HepG2 (cell line): ENCODE results near the gene SPRYD3. TPM values are rescaled to one million over a fixed set of nuclear protein-coding genes. Genes with fewer than 3 reads are reported as not detected.

Experiments used
- ATAC-seq: fragments of 200-7000 bp; cut with Tn5 transposase; 3 replicates; pipeline ENCODE4 v1.9.1; 2020; ENCODE audit warnings: mild to moderate bottlenecking, moderate library complexity
- BruUV-seq: library from RNA; stranded (reverse); fragments of 400-500 nt; replicated peaks from 2 replicates; lab custom pipeline; 2021; lab: Mats Ljungman, UMichigan
- CTCF ChIA-PET: fragments of 300-600 bp; formaldehyde crosslinking; extraction: SDS; loops from one replicate; lab custom pipeline; 2021; ENCODE audit warnings: low total read pairs, inconsistent platforms, low intra/inter-chr PET ratio; lab: Yijun Ruan, JAX
- POLR2A ChIA-PET: fragments of 350-600 bp; sonication (Branson Sonifier 250); formaldehyde crosslinking; loops from one replicate; lab custom pipeline; 2020; ENCODE audit warnings: antibody characterized with exemption, inconsistent platforms; lab: Yijun Ruan, JAX
- DNase-seq: peaks from one replicate; pipeline ENCODE4 v3.0.0-alpha.2; 2015; ENCODE audit warnings: low spot score
- FAIRE-seq: peaks from 3 replicates; lab custom pipeline; 2011; peaks lifted over from hg19 to GRCh38; lab: Jason Lieb, UNC
- H2AFZ ChIP-seq: one replicate; pipeline ENCODE4 v1.6.1; 2011; ENCODE audit warnings: low read length, inconsistent platforms
- H3K27ac ChIP-seq: fragments of 300-600 bp; 3 replicates; pipeline ENCODE4 v1.8.0; 2011; ENCODE audit warnings: mixed run types, mild to moderate bottlenecking, mixed read lengths, low read length, inconsistent platforms; ENCODE audit not compliant: insufficient read depth; ENCODE audit errors: extremely low read length
- H3K27me3 ChIP-seq, 2 experiments: fragments of 200-600 bp in 1 of 2; 2 replicates in 1 of 2; 3 replicates in 1 of 2; pipeline versions ENCODE4 v1.6.0 to v1.8.0; 2011; ENCODE audit warnings: low read length in 2 of 2, mild to moderate bottlenecking in 2 of 2, moderate library complexity in 2 of 2, inconsistent platforms in 1 of 2; ENCODE audit not compliant: insufficient read depth in 2 of 2, control insufficient read depth in 1 of 2
- H3K36me3 ChIP-seq, 2 experiments: fragments of 200-600 bp in 1 of 2; replicated peaks in 1 of 2; 2 replicates in 1 of 2; 3 replicates in 1 of 2; pipeline versions ENCODE4 v1.5.1 to v1.8.0; 2011; ENCODE audit warnings: low read length in 2 of 2, inconsistent platforms in 1 of 2; ENCODE audit not compliant: insufficient read depth in 2 of 2, control insufficient read depth in 1 of 2
- H3K4me1 ChIP-seq: 2 replicates; pipeline ENCODE4 v1.5.1; 2012; ENCODE audit warnings: low read length, inconsistent platforms; ENCODE audit not compliant: insufficient read depth
- H3K4me2 ChIP-seq: 2 replicates; pipeline ENCODE4 v1.6.0; 2011; ENCODE audit warnings: low read depth, low read length, inconsistent platforms
- H3K4me3 ChIP-seq, 3 experiments: fragments of 200-600 bp in 1 of 3; sonication (generic), shearing (Covaris generic) in 1 of 3; replicated peaks in 1 of 3; 2 replicates each; pipeline ENCODE4 v1.5.1; 2011 to 2016; ENCODE audit warnings: low read length in 3 of 3, inconsistent platforms in 2 of 3, low read depth in 2 of 3, mild to moderate bottlenecking in 2 of 3, control low read depth in 1 of 3, mixed read lengths in 1 of 3; ENCODE audit not compliant: insufficient read depth in 1 of 3
- H3K79me2 ChIP-seq: one replicate; pipeline ENCODE4 v1.6.1; 2011; ENCODE audit warnings: low read length, inconsistent platforms; ENCODE audit not compliant: insufficient read depth
- H3K9ac ChIP-seq: 2 replicates; pipeline ENCODE4 v1.6.0; 2011; ENCODE audit warnings: mild to moderate bottlenecking, low read depth, low read length, inconsistent platforms; ENCODE audit not compliant: insufficient read depth
- H3K9me3 ChIP-seq: 2 replicates; pipeline ENCODE4 v1.5.1; 2012; ENCODE audit warnings: mild to moderate bottlenecking, low read length
- H4K20me1 ChIP-seq: 2 replicates; pipeline ENCODE4 v1.6.0; 2011; ENCODE audit warnings: inconsistent platforms, mild to moderate bottlenecking, low read length, moderate library complexity; ENCODE audit not compliant: insufficient read depth
- BHLHE40 ChIP-seq: IDR thresholded peaks from 2 replicates; pipeline ENCODE4 v1.6.1; 2011; ENCODE audit warnings: low read length, improper control_type of control experiment
- DNMT1 ChIP-seq: sonication (generic); formaldehyde crosslinking; IDR thresholded peaks from 2 replicates; pipeline ENCODE4 v1.5.1; 2020; ENCODE audit warnings: mild to moderate bottlenecking, missing genetic modification reagents
- KLF11 ChIP-seq: IDR thresholded peaks from 2 replicates; pipeline ENCODE4 v1.6.1; 2016; ENCODE audit warnings: missing compliant biosample characterization
- MEIS1 ChIP-seq: sonication (generic); formaldehyde crosslinking; IDR thresholded peaks from 2 replicates; pipeline ENCODE4 v1.9.0; 2021; ENCODE audit warnings: mild to moderate bottlenecking, missing genetic modification reagents, moderate library complexity, borderline replicate concordance
- PAF1 ChIP-seq: IDR thresholded peaks from 2 replicates; pipeline ENCODE4 v1.6.1; 2016; ENCODE audit warnings: missing genetic modification reagents, missing compliant biosample characterization
- RAD21 ChIP-seq: fragments of 450-650 bp; formaldehyde crosslinking; IDR thresholded peaks from 2 replicates; pipeline ENCODE4 v1.5.0; 2020; ENCODE audit warnings: mild to moderate bottlenecking
- RBFOX2 ChIP-seq: fragments of 200-400 bp; formaldehyde crosslinking; IDR thresholded peaks from 2 replicates; pipeline ENCODE4 v1.6.1; 2017; ENCODE audit warnings: low read depth, mild to moderate bottlenecking, low read length
- TOPORS ChIP-seq: sonication (generic); formaldehyde crosslinking; IDR thresholded peaks from 2 replicates; pipeline ENCODE4 v1.8.0; 2023; ENCODE audit warnings: mild to moderate bottlenecking, missing genetic modification reagents
- in situ Hi-C: cut with HindIII; loops from 2 replicates; pipeline ENCODE4 v1.10.0; 2017; ENCODE audit warnings: low pct_unique_long_range_greater_than_20kb; ENCODE audit not compliant: extremely low pct_ligation_motif_present
- intact Hi-C: fragments of 100-400 bp; cut with micrococcal nuclease; formaldehyde crosslinking; loops from one replicate; pipeline ENCODE4 v1.10.0; 2022; ENCODE audit not compliant: unreplicated experiment
- polyA plus RNA-seq, 8 experiments: library from polyadenylated mRNA; depleted of rRNA in 3 of 8; stranded (reverse) in 7 of 8; unstranded in 1 of 8; fragments of >200 nt; fragmentation: Illumina TruSeq in 4 of 8; extraction: Trizol in 4 of 8; gene quantifications; 2 replicates each; pipeline versions ENCODE4 v1.2.1 to v1.2.3, GENCODE V29; 2011 to 2016; ENCODE audit warnings: low read depth in 4 of 8, missing spikeins in 1 of 8, mixed read lengths in 1 of 8; ENCODE audit not compliant: insufficient read depth in 1 of 8
- total RNA-seq, 5 experiments: library from RNA; depleted of rRNA; stranded (reverse); fragments of >200 nt; fragmentation: Illumina TruSeq; extraction: Trizol; gene quantifications; 2 replicates each; pipeline ENCODE4 v1.2.3, GENCODE V29; 2016; ENCODE audit warnings: low read depth in 1 of 5
- TF ChIP-seq, protein P1 (sequence below): conservative IDR thresholded peaks from 2 replicates; pipeline ENCODE4 v1.6.1; 2018; ENCODE audit warnings: missing genetic modification reagents
- TF ChIP-seq, protein P2 (sequence below): sonication (generic); formaldehyde crosslinking; IDR thresholded peaks from 2 replicates; pipeline ENCODE4 v1.8.0; 2022; ENCODE audit warnings: mild to moderate bottlenecking, missing genetic modification reagents, moderate library complexity
- TF ChIP-seq, protein P3 (sequence below): sonication (generic); formaldehyde crosslinking; IDR thresholded peaks from 2 replicates; pipeline ENCODE4 v1.8.0; 2022; ENCODE audit warnings: missing genetic modification reagents, low read depth, mild to moderate bottlenecking, borderline replicate concordance
- TF ChIP-seq, protein P4 (sequence below), 2 experiments: sonication (generic) in 1 of 2; formaldehyde crosslinking in 1 of 2; IDR thresholded peaks; 2 replicates each; pipeline versions ENCODE4 v1.4.0 to v1.6.1; 2018 to 2020; ENCODE audit warnings: missing genetic modification reagents in 2 of 2, borderline replicate concordance in 1 of 2, low read depth in 1 of 2, mild to moderate bottlenecking in 1 of 2, missing biosample characterization in 1 of 2

The SPRYD3 gene
- total and polyA plus RNA-seq, 2 of the 13 experiments (the other 11 are each of a cell fraction or from before 2014, with no cell fraction given): 9.0 to 9.2 TPM

DNA sequence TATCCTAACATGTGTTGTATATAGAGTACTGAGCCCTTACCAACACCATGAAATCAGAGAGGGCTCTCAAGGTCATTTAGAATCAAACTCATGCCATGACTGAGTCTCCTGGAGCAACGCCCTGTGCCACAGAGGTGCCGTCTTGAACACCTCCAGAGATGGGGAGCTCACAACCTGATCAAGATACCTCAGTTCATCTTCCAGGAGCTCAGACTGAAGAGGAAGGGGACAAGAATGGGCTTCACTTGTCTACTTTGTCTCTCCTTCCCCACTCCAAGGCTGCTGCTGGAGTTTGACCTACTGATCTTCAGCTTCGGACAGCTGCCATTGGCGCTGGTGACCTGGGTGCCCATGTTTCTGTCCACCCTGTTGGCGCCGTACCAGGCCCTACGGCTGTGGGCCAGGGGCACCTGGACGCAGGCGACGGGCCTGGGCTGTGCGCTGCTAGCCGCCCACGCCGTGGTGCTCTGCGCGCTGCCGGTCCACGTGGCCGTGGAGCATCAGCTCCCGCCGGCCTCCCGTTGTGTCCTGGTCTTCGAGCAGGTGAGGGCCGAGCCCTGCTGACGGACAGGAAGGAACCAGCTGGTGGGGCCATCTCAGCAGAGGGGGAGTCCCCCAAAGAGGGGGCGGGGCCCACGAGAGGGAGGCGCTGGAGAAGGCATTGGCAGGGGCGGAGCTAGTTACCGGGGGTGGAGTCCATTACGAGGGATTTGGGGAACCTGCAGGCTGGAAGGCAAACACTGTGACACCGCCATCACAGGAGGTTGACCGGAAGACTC lies 36.1 kb upstream of the SPRYD3 start (continued):
- TF ChIP-seq, protein P1, sequence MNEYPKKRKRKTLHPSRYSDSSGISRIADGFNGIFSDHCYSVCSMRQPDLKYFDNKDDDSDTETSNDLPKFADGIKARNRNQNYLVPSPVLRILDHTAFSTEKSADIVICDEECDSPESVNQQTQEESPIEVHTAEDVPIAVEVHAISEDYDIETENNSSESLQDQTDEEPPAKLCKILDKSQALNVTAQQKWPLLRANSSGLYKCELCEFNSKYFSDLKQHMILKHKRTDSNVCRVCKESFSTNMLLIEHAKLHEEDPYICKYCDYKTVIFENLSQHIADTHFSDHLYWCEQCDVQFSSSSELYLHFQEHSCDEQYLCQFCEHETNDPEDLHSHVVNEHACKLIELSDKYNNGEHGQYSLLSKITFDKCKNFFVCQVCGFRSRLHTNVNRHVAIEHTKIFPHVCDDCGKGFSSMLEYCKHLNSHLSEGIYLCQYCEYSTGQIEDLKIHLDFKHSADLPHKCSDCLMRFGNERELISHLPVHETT (CRISPR knock-in tag): no peak
- TF ChIP-seq MEIS1 (CRISPR knock-in tag): no peak
- TF ChIP-seq RBFOX2: peak; percentile 72
- TF ChIP-seq, protein P2, sequence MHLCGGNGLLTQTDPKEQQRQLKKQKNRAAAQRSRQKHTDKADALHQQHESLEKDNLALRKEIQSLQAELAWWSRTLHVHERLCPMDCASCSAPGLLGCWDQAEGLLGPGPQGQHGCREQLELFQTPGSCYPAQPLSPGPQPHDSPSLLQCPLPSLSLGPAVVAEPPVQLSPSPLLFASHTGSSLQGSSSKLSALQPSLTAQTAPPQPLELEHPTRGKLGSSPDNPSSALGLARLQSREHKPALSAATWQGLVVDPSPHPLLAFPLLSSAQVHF (CRISPR knock-in tag): no peak
- TF ChIP-seq PAF1: no peak
- TF ChIP-seq DNMT1 (CRISPR knock-in tag): 0 out of 2 replicates have a peak, but pooled peaks have one; percentile 63

DNA sequence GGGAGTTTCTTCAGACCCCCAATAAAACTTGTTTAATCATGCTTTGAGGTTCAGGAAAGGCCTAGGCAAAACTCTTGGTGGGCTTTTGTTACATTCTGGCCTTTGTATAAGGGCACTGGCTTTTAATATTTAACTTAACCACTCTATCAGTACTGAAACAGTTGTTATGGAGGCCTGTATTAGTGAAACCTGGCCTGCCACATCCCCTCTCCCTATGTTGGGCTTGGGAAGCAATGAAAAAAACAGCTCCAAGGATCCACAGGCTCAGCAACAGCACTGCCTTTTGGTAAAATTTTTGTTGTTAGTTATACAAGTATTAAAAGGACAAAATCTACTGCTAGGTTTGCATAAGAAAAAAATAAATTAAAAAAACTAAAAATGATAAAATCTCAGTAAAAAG lies 34.8 kb upstream of the SPRYD3 start:
- H3K27ac ChIP-seq: no peak overlapping the region
- no peaks in the 10 kb centered on the region for H3K9me3 ChIP-seq
- FAIRE-seq (no peak), ATAC-seq (no peak), DNase-seq (no peak)
- H2AFZ ChIP-seq: no peak overlapping the region
- no peaks in the 10 kb centered on the region for H3K79me2 ChIP-seq
- H4K20me1 ChIP-seq: no peaks in the 10 kb centered on the region
- intact Hi-C loops (no loop called here), in situ Hi-C loops (no loop called here)
- TF ChIP-seq, protein P3, sequence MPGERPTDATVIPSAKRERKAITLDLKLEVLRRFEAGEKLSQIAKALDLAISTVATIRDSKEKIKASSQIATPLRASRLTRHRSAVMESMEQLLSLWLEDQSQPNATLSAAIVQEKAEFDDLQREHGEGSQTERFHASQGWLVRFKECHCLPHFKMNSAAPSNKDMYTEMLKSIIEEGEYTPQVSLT: no peak
- TF ChIP-seq KLF11 (CRISPR knock-in tag) (no peak), TOPORS (CRISPR knock-in tag) (no peak), BHLHE40 (no peak), RAD21 (CRISPR knock-in tag) (no peak)
- TF ChIP-seq, protein P4, sequence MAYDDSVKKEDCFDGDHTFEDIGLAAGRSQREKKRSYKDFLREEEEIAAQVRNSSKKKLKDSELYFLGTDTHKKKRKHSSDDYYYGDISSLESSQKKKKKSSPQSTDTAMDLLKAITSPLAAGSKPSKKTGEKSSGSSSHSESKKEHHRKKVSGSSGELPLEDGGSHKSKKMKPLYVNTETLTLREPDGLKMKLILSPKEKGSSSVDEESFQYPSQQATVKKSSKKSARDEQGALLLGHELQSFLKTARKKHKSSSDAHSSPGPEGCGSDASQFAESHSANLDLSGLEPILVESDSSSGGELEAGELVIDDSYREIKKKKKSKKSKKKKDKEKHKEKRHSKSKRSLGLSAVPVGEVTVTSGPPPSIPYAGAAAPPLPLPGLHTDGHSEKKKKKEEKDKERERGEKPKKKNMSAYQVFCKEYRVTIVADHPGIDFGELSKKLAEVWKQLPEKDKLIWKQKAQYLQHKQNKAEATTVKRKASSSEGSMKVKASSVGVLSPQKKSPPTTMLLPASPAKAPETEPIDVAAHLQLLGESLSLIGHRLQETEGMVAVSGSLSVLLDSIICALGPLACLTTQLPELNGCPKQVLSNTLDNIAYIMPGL (CRISPR knock-in tag; IDR thresholded peaks at IDR 0.05; ENCODE audit: borderline replicate concordance in 1 of 2, low read depth in 1 of 2): no peak
- H3K36me3 ChIP-seq: peaks cover 9 to 34% of the 10 kb centered on the region in 2 experiments
- H3K9ac ChIP-seq: no peak overlapping the region
- no TSS peak for BruUV-seq
- no peaks in the 10 kb centered on the region for H3K27me3 ChIP-seq
- CTCF ChIA-PET: no interaction called here
- POLR2A ChIA-PET: interaction anchor here (1.2 kb wide), 1 partner anchor 11 kb away, joined by 8 read pairs; the partner anchor contains the start of gene SOAT2
- H3K4me2 ChIP-seq: no peak overlapping the region
- 0 out of 2 replicates have a peak, but pooled peaks cover 12% of the 10 kb centered on the region for H3K4me1 ChIP-seq
- H3K4me3 ChIP-seq: no peak overlapping the region
